ACC112 (cell line): ENCODE measurements around the gene ATP2A3.
"Not testable (repeated sequence)": the region's sequence is repeated elsewhere in the genome, so short reads cannot be mapped to it uniquely, and the experiment has no call there.

ENCODE experiments used
- H2AFZ ChIP-seq: fragments of 200-600 bp; sonication (generic); one replicate; pipeline ENCODE4 v1.6.0; 2017; ENCODE audit warnings: antibody characterized with exemption, low read length; ENCODE audit not compliant: unreplicated experiment
- H3K27ac ChIP-seq: fragments of 200-600 bp; sonication (generic); 2 replicates; pipeline ENCODE4 v1.5.1; 2014; ENCODE audit warnings: low read depth, mild to moderate bottlenecking, antibody characterized with exemption, low read length, moderate library complexity
- H3K27me3 ChIP-seq: fragments of 200-600 bp; sonication (generic); 2 replicates; pipeline ENCODE4 v1.6.1; 2014; ENCODE audit warnings: mild to moderate bottlenecking, antibody characterized with exemption, low read length, moderate library complexity, mixed read lengths; ENCODE audit not compliant: insufficient read depth
- H3K36me3 ChIP-seq: fragments of 200-600 bp; sonication (generic); 2 replicates; pipeline ENCODE4 v1.6.1; 2016; ENCODE audit warnings: mild to moderate bottlenecking, antibody characterized with exemption, low read length, moderate library complexity, mixed read lengths; ENCODE audit not compliant: insufficient read depth
- H3K4me1 ChIP-seq: fragments of 200-600 bp; sonication (generic); one replicate; pipeline ENCODE4 v1.6.1; 2016; ENCODE audit warnings: low read length, mixed read lengths; ENCODE audit not compliant: insufficient read depth, unreplicated experiment, control insufficient read depth
- H3K4me3 ChIP-seq: fragments of 200-600 bp; sonication (generic); 2 replicates; pipeline ENCODE4 v1.5.1; 2014; ENCODE audit warnings: mild to moderate bottlenecking, low read depth, low read length
- H3K79me2 ChIP-seq: fragments of 200-600 bp; sonication (generic); one replicate; pipeline ENCODE4 v1.6.0; 2016; ENCODE audit warnings: low read length; ENCODE audit not compliant: control insufficient read depth, unreplicated experiment, insufficient read depth

ATP2A3 gene

DNA sequence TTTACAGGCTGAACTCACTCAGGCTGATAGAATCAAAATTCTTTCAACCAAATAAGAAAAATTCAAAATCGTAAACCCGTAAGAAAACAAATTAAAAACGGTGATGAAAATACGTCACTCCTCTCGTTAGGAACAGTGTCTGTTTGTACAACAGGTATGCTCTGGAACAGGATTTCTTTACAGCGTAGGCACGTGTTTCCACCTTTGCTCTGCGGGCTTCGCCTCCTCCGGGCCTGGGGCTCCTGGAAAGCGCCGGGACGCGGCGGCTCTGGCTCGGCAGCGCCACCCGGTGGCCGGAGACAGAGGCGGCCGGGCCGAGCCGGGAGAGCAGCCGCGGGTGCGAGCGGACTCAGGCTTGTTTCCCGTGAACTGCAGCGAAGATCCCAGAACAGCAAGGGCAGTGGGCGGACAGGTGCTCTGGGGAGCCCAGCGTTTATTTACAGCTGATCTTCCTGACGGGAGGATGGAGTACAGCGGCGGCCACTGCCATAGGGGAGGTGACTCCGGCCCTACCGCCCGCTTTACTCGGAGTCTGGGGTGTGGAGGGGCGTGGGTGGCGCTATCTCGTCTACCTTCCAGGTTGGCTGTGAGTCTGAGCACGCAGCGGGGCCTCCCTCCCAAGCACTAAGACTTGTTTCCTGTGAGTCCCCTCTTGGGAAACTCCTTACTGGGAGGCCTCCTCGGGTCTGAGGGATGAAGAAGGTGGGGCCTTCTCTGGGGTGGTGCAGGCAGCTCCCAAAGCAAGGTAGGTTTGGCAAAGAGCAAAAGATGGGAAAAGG is 40.5 kb upstream of the ATP2A3 start:
- Histone ChIP-seq H3K27me3 (no peaks in the 10 kb centered on the region), H3K4me3 (no peak overlapping the region), H3K27ac (no peak overlapping the region), H3K79me2 (no peaks in the 10 kb centered on the region), H2AFZ (no peak overlapping the region), H3K36me3 (peaks cover 10% of the 10 kb centered on the region; the same call in 1 of the 2 replicates), H3K4me1 (peaks cover 8% of the 10 kb centered on the region)

DNA sequence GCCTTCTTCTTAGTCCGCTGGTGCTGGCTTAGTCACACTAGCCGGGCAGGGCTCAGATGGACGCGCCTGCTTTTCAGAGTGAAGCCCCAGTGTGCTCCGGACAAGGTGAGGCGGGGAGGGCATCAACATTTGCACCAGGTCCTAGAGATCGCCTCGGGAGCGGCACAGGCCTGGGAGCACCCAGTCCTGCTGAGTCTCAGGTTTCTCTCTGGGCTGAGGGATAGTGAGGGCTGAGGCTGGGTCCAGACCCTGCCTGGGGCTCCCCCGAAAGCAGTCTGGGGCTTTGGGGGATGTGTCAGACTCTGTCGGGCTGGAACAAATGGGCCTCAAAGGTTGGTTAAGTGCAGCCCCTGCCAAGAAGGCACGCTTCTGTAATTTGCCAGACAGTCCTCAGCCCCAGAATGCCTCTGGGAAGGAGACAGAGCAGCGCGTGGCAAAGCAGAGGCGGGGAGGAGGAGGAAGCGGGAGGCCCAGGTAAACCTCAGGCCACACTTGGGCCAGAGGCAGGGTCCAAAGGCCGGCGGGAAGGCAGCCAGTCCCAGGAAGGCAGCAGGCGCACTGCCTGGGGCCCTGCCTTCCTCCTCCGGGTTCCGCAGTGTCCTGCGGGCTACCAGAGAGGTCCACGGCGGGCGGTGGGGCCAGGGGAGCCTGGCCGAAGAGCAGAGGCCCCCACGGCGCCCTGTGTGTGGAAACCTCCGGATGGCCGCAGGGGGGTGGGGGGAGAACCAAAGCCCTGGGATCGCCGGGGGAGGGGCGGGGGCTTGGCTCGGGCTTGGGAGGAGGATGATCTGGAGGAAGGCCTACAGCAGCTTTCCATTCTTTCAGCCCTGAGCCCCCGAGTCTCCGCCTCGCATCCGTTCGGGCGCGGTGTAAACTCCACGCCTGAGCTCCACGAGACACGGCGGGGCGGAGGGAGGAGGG is 39.5 kb upstream of the ATP2A3 start:
- Histone ChIP-seq H2AFZ (no peak overlapping the region), H3K27ac (no peak overlapping the region), H3K4me3 (no peak overlapping the region), H3K27me3 (no peaks in the 10 kb centered on the region), H3K4me1 (peaks cover 8% of the 10 kb centered on the region), H3K79me2 (no peaks in the 10 kb centered on the region), H3K36me3 (peaks cover 7% of the 10 kb centered on the region; the same call in 1 of the 2 replicates)

DNA sequence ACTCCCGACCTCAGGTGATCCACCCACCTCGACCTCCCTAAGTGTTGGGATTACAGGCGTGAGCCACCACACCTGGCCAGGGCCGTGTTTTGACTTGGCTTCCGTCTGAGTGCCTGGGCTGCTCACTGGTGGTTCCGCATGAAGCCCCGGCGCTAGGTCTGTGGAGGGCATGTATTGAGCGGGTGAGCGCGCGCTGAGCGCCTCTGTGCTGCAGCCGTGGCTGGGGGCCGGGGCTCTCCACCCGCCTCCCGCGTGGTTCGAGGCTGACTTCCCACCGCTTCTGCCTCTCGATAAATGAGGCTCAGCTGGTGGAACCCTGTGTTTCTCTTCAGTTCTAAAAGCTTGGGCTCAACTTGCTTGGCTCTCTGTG is 38.9 kb upstream of the ATP2A3 start:
- H3K36me3 ChIP-seq: 0 out of 2 replicates have a peak, but pooled peaks cover 2% of the 10 kb centered on the region
- no peaks in the 10 kb centered on the region for H3K79me2 ChIP-seq
- no peak overlapping the region for H2AFZ ChIP-seq
- H3K4me1 ChIP-seq: peaks cover 8% of the 10 kb centered on the region
- no peaks in the 10 kb centered on the region for H3K27me3 ChIP-seq
- no peak overlapping the region for H3K4me3 ChIP-seq
- H3K27ac ChIP-seq: peak overlapping the region; percentile 58; the same call in 1 of the 2 replicates

DNA sequence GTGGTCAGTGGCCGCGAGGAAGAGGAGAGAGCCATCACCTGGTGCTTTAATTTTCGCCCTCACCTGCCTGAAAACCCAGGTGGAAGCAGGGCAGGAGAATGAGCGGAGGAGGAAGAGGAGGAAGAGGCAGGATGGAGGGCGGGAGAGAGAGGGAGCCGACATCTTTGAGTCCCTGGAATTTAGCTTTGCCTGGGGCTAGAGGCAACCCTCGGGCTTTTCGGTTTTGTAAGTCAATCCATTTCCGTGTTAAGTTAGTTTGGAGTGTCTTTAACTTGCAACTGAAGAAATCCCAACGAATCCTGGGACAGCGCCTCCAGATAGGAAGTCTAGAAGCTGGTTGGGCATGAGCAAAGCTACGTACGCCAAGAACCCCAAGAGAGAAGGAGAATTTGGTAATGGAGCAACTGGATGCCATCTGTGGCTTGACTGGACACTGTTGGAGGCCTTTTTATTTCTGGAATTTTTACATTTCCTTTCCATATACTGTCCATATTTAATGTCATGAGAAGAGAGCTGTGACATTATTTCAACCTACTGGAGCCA is 36.9 kb upstream of the ATP2A3 start:
- H3K79me2 ChIP-seq: no peaks in the 10 kb centered on the region
- no peak overlapping the region for H3K27ac ChIP-seq
- no peaks in the 10 kb centered on the region for H3K36me3 ChIP-seq
- H3K4me1 ChIP-seq: peaks cover 8% of the 10 kb centered on the region
- H3K27me3 ChIP-seq: no peaks in the 10 kb centered on the region
- no peak overlapping the region for H2AFZ ChIP-seq
- H3K4me3 ChIP-seq: no peak overlapping the region

DNA sequence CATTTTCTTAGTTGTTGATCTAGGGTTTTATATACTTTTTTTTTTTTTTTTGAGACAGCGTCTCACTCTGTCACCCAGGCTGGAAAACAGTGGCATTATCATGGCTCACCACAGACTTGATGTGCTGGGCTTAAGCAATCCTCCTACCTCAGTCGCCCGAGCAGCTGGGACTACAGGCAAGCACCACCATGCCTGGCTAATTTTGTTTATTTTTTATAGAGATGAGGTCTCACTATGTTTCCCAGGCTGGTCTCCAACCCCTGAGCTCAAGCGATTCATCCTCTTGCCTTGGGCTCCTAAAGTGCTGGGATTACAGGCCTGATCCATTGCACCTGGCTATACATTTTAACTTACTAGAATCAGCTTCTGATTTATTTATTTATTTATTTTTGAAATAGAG is 34.2 kb upstream of the ATP2A3 start:
- H3K27ac ChIP-seq: no peak overlapping the region
- H3K4me3 ChIP-seq: no peak overlapping the region
- H3K79me2 ChIP-seq: no peaks in the 10 kb centered on the region
- peaks cover 5% of the 10 kb centered on the region; the same call in 1 of the 2 replicates for H3K27me3 ChIP-seq
- H3K36me3 ChIP-seq: no peaks in the 10 kb centered on the region
- peaks cover 8% of the 10 kb centered on the region for H3K4me1 ChIP-seq
- H2AFZ ChIP-seq: no peak overlapping the region

DNA sequence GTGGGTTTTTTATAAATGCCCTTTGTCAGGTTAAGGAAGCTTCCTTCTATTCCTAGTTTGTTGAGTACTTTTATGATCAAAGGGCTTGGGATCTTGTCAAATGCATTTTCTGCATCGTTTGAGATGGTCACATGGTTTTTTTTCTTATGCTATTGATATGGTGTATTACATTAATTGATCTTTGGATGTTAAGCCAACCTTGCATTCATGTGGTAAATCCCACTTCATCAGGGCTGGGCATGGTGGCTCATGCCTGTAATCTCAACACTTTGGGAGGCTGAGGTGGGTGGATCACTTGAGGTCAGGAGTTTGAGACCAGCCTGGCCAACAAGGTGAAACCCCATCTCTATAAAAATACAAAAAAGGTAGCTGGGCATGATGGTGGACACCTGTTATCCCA is 30.8 kb upstream of the ATP2A3 start:
- Histone ChIP-seq H3K27ac (no peak overlapping the region), H3K36me3 (no peaks in the 10 kb centered on the region), H3K4me3 (no peak overlapping the region), H3K4me1 (no peaks in the 10 kb centered on the region), H3K79me2 (no peaks in the 10 kb centered on the region), H3K27me3 (peaks cover 5% of the 10 kb centered on the region; the same call in 1 of the 2 replicates), H2AFZ (no peak overlapping the region)

DNA sequence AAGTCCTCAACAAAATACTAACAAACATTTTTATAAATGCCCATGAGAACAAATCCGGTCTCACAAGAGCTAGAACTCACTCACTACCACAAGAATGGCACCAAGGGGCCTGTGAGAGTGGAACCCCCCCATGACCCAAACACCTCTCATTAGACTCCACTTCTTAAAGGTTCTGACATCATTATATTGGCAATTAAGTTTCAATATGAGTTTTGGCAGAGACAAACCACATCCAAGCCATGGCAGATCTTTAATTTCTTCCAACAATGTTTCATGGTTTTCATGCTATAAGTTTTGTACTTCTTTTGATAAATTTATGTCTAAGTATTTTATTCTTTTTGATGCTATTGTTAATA is 30.0 kb upstream of the ATP2A3 start:
- Histone ChIP-seq H2AFZ (no peak overlapping the region), H3K27me3 (peaks cover 5% of the 10 kb centered on the region; the same call in 1 of the 2 replicates), H3K79me2 (no peaks in the 10 kb centered on the region), H3K4me3 (no peak overlapping the region), H3K27ac (no peak overlapping the region), H3K4me1 (no peaks in the 10 kb centered on the region), H3K36me3 (no peaks in the 10 kb centered on the region)

DNA sequence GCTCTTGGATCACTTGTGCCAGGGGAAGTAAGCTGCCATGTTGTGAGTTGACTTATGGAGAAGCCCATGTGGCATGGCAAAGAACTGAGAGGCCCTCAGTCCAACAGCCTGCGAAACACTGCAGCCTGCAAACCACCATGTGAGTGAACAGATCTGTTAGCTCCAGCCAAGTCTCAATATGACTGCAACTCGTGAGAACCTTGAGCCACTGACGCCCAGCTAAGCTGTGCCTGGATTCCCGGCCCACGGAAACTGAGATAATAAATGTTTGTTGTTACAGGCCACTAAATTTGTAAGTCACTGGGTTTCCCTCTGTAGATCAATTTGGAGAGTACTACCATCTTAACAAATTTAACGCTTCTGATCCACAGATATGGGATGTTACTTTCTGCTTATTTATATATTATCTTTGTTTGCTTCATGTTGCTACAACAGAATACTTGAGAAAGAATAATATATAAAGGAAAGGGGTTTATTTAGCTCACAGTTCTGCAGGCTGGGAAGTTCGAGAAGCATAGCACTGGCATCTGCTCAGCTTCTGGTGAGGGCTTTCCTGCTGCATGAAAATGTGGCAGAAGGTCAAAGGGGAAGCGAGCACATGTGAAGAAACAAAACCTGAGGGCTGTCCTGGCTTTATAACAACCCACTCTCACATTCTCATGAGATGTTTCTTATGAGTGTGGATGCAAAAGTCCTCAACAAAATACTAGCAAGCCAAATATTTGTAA is 29.4 kb upstream of the ATP2A3 start:
- Histone ChIP-seq H3K4me1 (no peaks in the 10 kb centered on the region), H3K79me2 (no peaks in the 10 kb centered on the region), H2AFZ (no peak overlapping the region), H3K27me3 (peaks cover 5% of the 10 kb centered on the region; the same call in 1 of the 2 replicates), H3K36me3 (no peaks in the 10 kb centered on the region), H3K4me3 (no peak overlapping the region), H3K27ac (no peak overlapping the region)

DNA sequence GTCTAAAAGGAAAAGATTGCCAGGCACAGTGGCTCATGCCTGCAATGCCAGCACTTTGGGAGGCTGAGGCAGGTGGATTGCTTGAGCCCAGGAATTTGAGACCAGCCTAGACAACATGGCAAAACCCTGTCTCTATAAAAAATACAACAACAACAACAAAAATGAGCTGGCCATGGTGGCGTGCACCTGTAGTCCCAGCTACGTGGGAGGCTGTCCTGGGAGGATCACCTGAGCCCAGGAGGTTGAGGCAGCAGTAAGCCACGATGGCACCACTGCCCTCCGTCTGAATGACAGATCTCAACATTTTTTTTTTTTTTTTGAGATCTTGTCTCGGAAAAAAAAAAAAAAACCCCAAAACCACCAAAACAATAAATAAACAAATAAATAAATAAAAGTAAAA is 28.1 kb upstream of the ATP2A3 start:
- Histone ChIP-seq H3K4me1 (no peaks in the 10 kb centered on the region), H3K36me3 (no peaks in the 10 kb centered on the region), H3K79me2 (no peaks in the 10 kb centered on the region), H3K4me3 (no peak overlapping the region), H2AFZ (no peak overlapping the region), H3K27me3 (peaks cover 5% of the 10 kb centered on the region; the same call in 1 of the 2 replicates), H3K27ac (no peak overlapping the region)

DNA sequence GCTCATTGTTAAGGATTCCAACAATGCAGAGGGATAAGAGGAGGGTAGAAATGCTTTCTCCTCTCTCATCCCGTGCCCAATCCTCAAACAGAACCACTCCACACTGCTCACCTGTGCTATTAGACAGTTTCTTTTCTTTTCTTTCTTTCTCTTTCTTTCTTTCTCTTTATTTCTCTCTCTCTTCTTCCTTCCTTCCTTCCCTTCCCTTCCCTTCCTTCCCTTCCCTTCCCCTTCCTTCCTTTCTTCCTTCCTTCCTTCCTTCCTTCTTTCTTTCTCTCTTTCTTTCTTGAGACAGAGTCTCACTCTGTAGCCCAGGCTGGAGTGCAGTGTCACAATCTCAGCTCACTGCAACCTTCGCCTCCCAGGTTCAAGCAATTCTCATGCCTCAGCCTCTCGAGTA is 27.5 kb upstream of the ATP2A3 start:
- not testable (repeated sequence) for H3K36me3 ChIP-seq, H3K27ac ChIP-seq, H3K4me1 ChIP-seq, H3K79me2 ChIP-seq, H3K27me3 ChIP-seq, H3K4me3 ChIP-seq, H2AFZ ChIP-seq
